Gastrocnemius medialis (tissue), 4 donors: ENCODE results near the gene TMEM114. TPM values are rescaled to one million over a fixed set of nuclear protein-coding genes. Genes with fewer than 3 reads are reported as not detected.

Experiments used
- ATAC-seq, 2 donors: fragments of 150-250 bp; one replicate each; pipeline ENCODE4 v1.9.1; 2016
- DNase-seq, 2 donors: peaks; one replicate each; pipeline ENCODE4 v3.0.0-alpha.2; 2019
- H3K27ac ChIP-seq, 4 donors: fragments of 200-600 bp; sonication (generic); 1 replicate in 1 of 4; 2 replicates in 3 of 4; pipeline ENCODE4 v1.5.1; 2016 to 2018; ENCODE audit warnings: mild to moderate bottlenecking in 2 of 4, moderate library complexity in 1 of 4
- H3K27me3 ChIP-seq, 3 donors: fragments of 200-600 bp; sonication (generic) in 2 of 3; 1 replicate in 1 of 3; 2 replicates in 2 of 3; pipeline versions ENCODE4 v1.5.1 to v1.6.0; 2016 to 2019; ENCODE audit warnings: mild to moderate bottlenecking in 1 of 3, moderate library complexity in 1 of 3
- H3K36me3 ChIP-seq, 2 donors: fragments of 200-600 bp; sonication (generic) in 1 of 2; one replicate each; pipeline ENCODE4 v1.5.1; 2017 to 2018
- H3K4me1 ChIP-seq, 2 donors: fragments of 200-600 bp; sonication (generic) in 1 of 2; one replicate each; pipeline ENCODE4 v1.5.1; 2016 to 2017; ENCODE audit warnings: mild to moderate bottlenecking in 2 of 2
- H3K4me3 ChIP-seq, 4 donors: fragments of 200-600 bp; sonication (generic) in 3 of 4; 1 replicate in 1 of 4; 2 replicates in 3 of 4; pipeline ENCODE4 v1.5.1; 2016 to 2019; ENCODE audit warnings: mild to moderate bottlenecking in 2 of 4
- H3K9me3 ChIP-seq, 3 donors: fragments of 200-600 bp; sonication (generic) in 2 of 3; 1 replicate in 1 of 3; 2 replicates in 2 of 3; pipeline ENCODE4 v1.5.1; 2016 to 2019
- POLR2A ChIP-seq, 2 donors: fragments of 450-650 bp; IDR thresholded peaks; one replicate each; pipeline ENCODE4 v1.6.1; 2017; ENCODE audit warnings: antibody characterized with exemption in 2 of 2, mild to moderate bottlenecking in 2 of 2, moderate library complexity in 2 of 2
- in situ Hi-C, 4 donors: fragments of 200-750 bp; cut with MboI; loops; one replicate each; pipeline versions ENCODE4 v1.15.0 to v1.8.0; 2017; ENCODE audit warnings: low sequenced_read_pairs in 4 of 4
- intact Hi-C: fragments of 100-400 bp; cut with DNase I; formaldehyde crosslinking; loops from one replicate; pipeline ENCODE4 v1.15.1; 2023; ENCODE audit warnings: low total_unique reads
- total RNA-seq, 4 donors: library from RNA; depleted of rRNA; stranded (reverse); fragments of >200 nt; gene quantifications; one replicate each; pipeline versions ENCODE4 v1.1.0 to v1.2.3, GENCODE V29; 2016
- TF ChIP-seq, protein P1 (sequence below), 5 experiments: fragments of 450-650 bp in 3 of 5; fragments of 200-600 bp in 2 of 5; sonication (generic) in 2 of 5; IDR thresholded peaks in 4 of 5; conservative IDR thresholded peaks in 1 of 5; 1 replicate in 4 of 5; 2 replicates in 1 of 5; pipeline ENCODE4 v1.5.1; 2016 to 2019; ENCODE audit warnings: antibody characterized with exemption in 5 of 5, mild to moderate bottlenecking in 3 of 5, moderate library complexity in 3 of 5

The TMEM114 gene
- total RNA-seq, 4 donors from 2014 or later = not detected

DNA sequence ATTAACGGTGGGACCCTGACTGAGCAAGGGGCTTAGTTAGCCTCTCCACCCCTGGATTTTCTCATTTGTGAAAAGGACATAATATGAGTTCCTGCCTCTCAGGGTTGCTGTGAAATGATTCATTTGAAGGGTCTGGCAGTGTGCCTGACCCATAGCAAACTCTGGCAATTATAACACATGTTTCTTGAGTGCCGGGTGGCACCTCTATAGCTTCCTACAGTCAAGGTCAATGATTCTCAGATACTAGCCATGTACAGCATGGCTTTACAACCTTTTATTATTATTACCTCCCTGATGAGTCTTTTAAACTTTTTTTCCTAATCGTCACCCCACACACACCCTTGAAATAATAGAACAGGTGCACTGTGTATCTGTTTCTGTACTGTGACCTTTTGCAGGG lies 42.1 kb downstream of the TMEM114 start:
- Histone ChIP-seq H3K4me3 (no peak overlapping the region), H3K9me3 (no peaks in the 10 kb centered on the region), H3K27ac (no peak overlapping the region), H3K27me3 (peaks cover 0 to 10% (median 0%) of the 10 kb centered on the region in 3 donors), H3K36me3 (no peaks in the 10 kb centered on the region), H3K4me1 (no peaks in the 10 kb centered on the region)
- ATAC-seq = no peak
- no peak for TF ChIP-seq POLR2A (IDR thresholded peaks at IDR 0.05)
- TF ChIP-seq, protein P1, sequence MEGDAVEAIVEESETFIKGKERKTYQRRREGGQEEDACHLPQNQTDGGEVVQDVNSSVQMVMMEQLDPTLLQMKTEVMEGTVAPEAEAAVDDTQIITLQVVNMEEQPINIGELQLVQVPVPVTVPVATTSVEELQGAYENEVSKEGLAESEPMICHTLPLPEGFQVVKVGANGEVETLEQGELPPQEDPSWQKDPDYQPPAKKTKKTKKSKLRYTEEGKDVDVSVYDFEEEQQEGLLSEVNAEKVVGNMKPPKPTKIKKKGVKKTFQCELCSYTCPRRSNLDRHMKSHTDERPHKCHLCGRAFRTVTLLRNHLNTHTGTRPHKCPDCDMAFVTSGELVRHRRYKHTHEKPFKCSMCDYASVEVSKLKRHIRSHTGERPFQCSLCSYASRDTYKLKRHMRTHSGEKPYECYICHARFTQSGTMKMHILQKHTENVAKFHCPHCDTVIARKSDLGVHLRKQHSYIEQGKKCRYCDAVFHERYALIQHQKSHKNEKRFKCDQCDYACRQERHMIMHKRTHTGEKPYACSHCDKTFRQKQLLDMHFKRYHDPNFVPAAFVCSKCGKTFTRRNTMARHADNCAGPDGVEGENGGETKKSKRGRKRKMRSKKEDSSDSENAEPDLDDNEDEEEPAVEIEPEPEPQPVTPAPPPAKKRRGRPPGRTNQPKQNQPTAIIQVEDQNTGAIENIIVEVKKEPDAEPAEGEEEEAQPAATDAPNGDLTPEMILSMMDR (IDR thresholded peaks at IDR 0.05 in 4 of 5, conservative IDR thresholded peaks at IDR 0.05 in 1 of 5) = no peak
- intact Hi-C loops = no loop called here
- no peak for DNase-seq
- in situ Hi-C loops = no loop called here

DNA sequence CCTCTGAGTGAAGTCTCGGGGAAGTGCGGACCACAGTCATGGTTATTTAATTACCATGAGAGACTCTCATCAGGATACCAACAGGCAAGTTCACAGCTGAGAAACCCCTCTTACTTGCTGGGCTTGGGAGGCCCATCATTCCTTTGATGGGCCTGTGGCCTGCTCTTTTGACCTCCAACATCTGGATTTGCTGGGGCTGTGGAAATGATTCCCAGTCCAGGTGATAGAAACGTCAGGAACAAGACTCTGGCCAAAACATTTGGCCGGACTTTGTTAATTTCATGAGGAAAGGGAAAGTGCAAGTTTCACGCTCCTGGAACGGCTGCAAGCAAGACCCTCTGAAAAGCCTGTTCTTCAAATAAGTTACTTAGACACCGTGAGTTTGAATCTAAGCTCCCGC lies 42.5 kb downstream of the TMEM114 start:
- Histone ChIP-seq H3K36me3 (no peaks in the 10 kb centered on the region), H3K4me3 (no peak overlapping the region), H3K27ac (no peak overlapping the region), H3K27me3 (peaks cover 0 to 10% (median 0%) of the 10 kb centered on the region in 3 donors), H3K9me3 (no peaks in the 10 kb centered on the region), H3K4me1 (no peaks in the 10 kb centered on the region)
- intact Hi-C loops (no loop called here), in situ Hi-C loops (no loop called here)
- DNase-seq (no peak), ATAC-seq (no peak)
- no peak for TF ChIP-seq POLR2A (IDR thresholded peaks at IDR 0.05)
- TF ChIP-seq, protein P1 (IDR thresholded peaks at IDR 0.05 in 4 of 5, conservative IDR thresholded peaks at IDR 0.05 in 1 of 5) = no peak

DNA sequence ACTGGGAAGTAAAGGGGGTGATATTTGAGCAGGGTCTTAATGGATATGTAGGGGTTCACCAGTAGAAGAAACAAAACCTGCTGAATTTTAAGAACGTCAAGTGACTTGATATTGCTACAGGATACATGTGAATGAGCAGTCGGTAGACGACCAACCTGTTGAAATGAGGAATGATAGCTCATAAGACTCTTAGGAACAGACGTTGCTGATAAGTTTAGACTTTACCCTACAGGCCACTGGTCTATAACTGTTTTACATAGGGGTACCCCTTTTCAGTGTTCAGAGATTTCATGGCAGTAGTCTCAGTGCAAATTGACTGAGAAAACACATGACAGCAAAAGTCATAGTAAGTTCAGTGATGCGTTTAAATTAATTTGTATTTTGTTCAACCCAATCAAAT lies 45.9 kb downstream of the TMEM114 start:
- Histone ChIP-seq H3K36me3 (no peaks in the 10 kb centered on the region), H3K27me3 (peaks cover 0 to 10% (median 0%) of the 10 kb centered on the region in 3 donors), H3K4me1 (no peaks in the 10 kb centered on the region), H3K4me3 (no peak overlapping the region), H3K27ac (no peak overlapping the region), H3K9me3 (no peaks in the 10 kb centered on the region)
- TF ChIP-seq, protein P1 (IDR thresholded peaks at IDR 0.05 in 4 of 5, conservative IDR thresholded peaks at IDR 0.05 in 1 of 5) = no peak
- TF ChIP-seq POLR2A (IDR thresholded peaks at IDR 0.05) = no peak
- intact Hi-C loops (no loop called here), in situ Hi-C loops (no loop called here)
- ATAC-seq (no peak), DNase-seq (no peak)

DNA sequence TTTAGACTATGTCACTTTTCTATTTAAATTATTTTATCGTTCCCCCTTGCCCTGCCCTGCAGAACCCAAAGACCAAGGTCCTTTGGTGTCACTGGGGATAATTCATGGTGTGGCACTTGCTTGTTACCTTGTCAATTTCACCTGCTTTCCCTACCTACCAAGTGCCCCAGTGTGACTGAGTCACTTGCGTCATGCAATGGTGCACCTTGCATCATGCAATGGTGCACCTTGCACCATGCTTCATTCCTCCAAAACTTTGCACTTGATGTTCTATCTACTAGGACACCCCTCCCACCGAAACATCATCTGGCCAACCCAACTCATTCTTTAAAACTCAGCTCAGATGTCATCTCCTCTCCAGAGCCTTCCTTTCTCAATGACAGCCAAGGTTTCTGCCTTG lies 47.1 kb downstream of the TMEM114 start:
- H3K4me3 ChIP-seq = no peak overlapping the region
- intact Hi-C loops (no loop called here), in situ Hi-C loops (no loop called here)
- ATAC-seq (no peak), DNase-seq (no peak)
- no peak overlapping the region for H3K27ac ChIP-seq
- peaks cover 0 to 8% (median 0%) of the 10 kb centered on the region in 3 donors for H3K27me3 ChIP-seq
- H3K36me3 ChIP-seq = no peaks in the 10 kb centered on the region
- TF ChIP-seq, protein P1 (IDR thresholded peaks at IDR 0.05 in 4 of 5, conservative IDR thresholded peaks at IDR 0.05 in 1 of 5) = no peak
- TF ChIP-seq POLR2A (IDR thresholded peaks at IDR 0.05) = no peak
- no peaks in the 10 kb centered on the region for H3K9me3 ChIP-seq
- H3K4me1 ChIP-seq = no peaks in the 10 kb centered on the region

DNA sequence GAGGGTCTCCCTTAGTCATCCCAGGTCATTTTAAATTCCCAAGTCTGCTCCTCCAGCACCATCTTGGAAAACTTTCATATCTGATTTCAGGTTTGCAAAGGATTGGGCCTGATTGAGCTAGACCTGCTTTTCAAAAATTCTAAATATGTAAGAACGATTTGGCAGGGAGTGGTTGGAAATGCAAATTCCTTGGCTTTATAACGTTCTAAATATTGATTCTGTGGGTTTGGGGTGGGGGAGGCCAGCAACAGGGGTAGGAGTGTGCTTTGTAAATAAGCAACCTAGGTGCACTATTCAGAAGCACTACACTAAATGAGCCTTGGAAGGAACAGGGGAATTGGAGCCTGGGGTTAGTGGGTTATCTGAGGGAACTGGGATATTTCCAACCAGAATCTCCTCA lies 47.9 kb downstream of the TMEM114 start:
- H3K36me3 ChIP-seq = no peaks in the 10 kb centered on the region
- H3K27me3 ChIP-seq = no peaks in the 10 kb centered on the region
- H3K27ac ChIP-seq = no peak overlapping the region
- H3K4me1 ChIP-seq = no peaks in the 10 kb centered on the region
- H3K4me3 ChIP-seq = no peak overlapping the region
- intact Hi-C loops = no loop called here
- no peak for DNase-seq
- in situ Hi-C loops = no loop called here
- no peak for ATAC-seq
- no peak for TF ChIP-seq POLR2A (IDR thresholded peaks at IDR 0.05)
- TF ChIP-seq, protein P1 (IDR thresholded peaks at IDR 0.05 in 4 of 5, conservative IDR thresholded peaks at IDR 0.05 in 1 of 5) = no peak
- H3K9me3 ChIP-seq = no peaks in the 10 kb centered on the region
